Upper lobe of left lung (tissue), 4 donors: ENCODE results near the gene SLC12A2.

Experiments
- CTCF ChIP-seq, 6 experiments: fragments of 450-650 bp in 4 of 6; fragments of 200-600 bp in 2 of 6; sonication (generic) in 2 of 6; IDR thresholded peaks; one replicate each; pipeline ENCODE4 v1.5.1; 2016 to 2019; ENCODE audit warnings: antibody characterized with exemption in 6 of 6
- EP300 ChIP-seq, 4 donors: sonication (generic); formaldehyde crosslinking; IDR thresholded peaks; one replicate each; pipeline ENCODE4 v1.5.1; 2017; ENCODE audit warnings: antibody characterized with exemption in 4 of 4, control low read depth in 2 of 4
- POLR2AphosphoS5 ChIP-seq, 2 donors: sonication (generic); formaldehyde crosslinking; IDR thresholded peaks; one replicate each; pipeline ENCODE4 v1.5.1; 2017; ENCODE audit warnings: antibody characterized with exemption in 2 of 2

DNA sequence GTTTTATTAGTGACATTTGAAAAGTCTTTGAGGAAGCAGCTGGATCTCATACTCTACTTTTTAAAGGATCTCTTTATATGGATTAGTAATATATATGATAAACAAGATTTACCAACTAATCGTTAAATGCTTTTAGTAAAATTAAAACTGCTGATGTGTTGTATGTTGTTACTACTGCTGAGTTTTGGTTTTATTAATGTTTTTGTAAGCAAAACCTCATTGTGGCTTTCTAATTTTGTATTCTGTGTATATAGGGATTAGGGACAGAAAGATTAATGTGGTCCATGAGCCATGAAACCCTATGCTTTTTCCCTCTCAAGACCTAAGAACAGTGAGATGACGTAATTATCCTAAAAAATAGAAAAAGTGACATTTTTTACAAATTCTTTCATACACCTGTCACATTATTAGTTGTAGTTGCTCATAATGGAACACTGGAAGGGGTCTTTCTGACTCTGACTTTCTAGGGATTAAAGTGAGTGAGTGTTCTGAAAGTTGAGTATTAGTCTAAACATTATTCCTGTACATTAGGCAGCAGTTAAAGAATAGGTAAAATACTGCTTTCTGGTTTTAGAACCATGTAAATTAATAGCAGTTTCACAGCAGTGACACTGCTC, 85.9 kb downstream of the SLC12A2 start:
- TF ChIP-seq POLR2AphosphoS5 (IDR thresholded peaks at IDR 0.05) (no peak), CTCF (IDR thresholded peaks at IDR 0.05) (no peak), EP300 (IDR thresholded peaks at IDR 0.05) (no peak)
